Hepatocyte (in vitro differentiated cells): ENCODE results near the gene ARFRP1. TPM values are rescaled to one million over a fixed set of nuclear protein-coding genes. Genes with fewer than 3 reads are reported as not detected.

Experiments used
- DNase-seq: peaks from one replicate; pipeline ENCODE4 v3.0.0-alpha.2; 2016; ENCODE audit warnings: low spot score
- H2AFZ ChIP-seq: fragments of 200-600 bp; sonication (generic); 2 replicates; pipeline ENCODE4 v1.6.0; 2016; ENCODE audit warnings: antibody characterized with exemption, mild to moderate bottlenecking
- H3K27ac ChIP-seq: fragments of 200-600 bp; sonication (generic); 2 replicates; pipeline ENCODE4 v1.5.1; 2016; ENCODE audit warnings: mild to moderate bottlenecking
- H3K27me3 ChIP-seq: fragments of 200-600 bp; sonication (generic); 2 replicates; pipeline ENCODE4 v1.6.1; 2016
- H3K36me3 ChIP-seq: fragments of 200-600 bp; sonication (generic); replicated peaks from 2 replicates; pipeline ENCODE4 v1.5.1; 2016; ENCODE audit warnings: low read depth; ENCODE audit not compliant: insufficient read depth
- H3K4me1 ChIP-seq: fragments of 200-600 bp; sonication (generic); 2 replicates; pipeline ENCODE4 v1.5.1; 2016; ENCODE audit warnings: mild to moderate bottlenecking, moderate library complexity; ENCODE audit not compliant: insufficient read depth
- H3K4me2 ChIP-seq: fragments of 200-600 bp; sonication (generic); 2 replicates; pipeline ENCODE4 v1.6.0; 2016
- H3K4me3 ChIP-seq: fragments of 200-600 bp; sonication (generic); 2 replicates; pipeline ENCODE4 v1.5.1; 2016; ENCODE audit warnings: mild to moderate bottlenecking
- H3K79me2 ChIP-seq: fragments of 200-600 bp; sonication (generic); 2 replicates; pipeline ENCODE4 v1.6.0; 2017; ENCODE audit warnings: mild to moderate bottlenecking
- H3K9me2 ChIP-seq: fragments of 200-600 bp; sonication (generic); replicated peaks from 2 replicates; pipeline ENCODE4 v1.6.0; 2017; ENCODE audit warnings: mild to moderate bottlenecking; ENCODE audit not compliant: insufficient read depth
- H3K9me3 ChIP-seq: fragments of 200-600 bp; sonication (generic); 2 replicates; pipeline ENCODE4 v1.5.1; 2016; ENCODE audit warnings: low read depth, mild to moderate bottlenecking
- H4K20me1 ChIP-seq: fragments of 200-600 bp; sonication (generic); 2 replicates; pipeline ENCODE4 v1.6.0; 2016; ENCODE audit warnings: mild to moderate bottlenecking; ENCODE audit not compliant: insufficient read depth, poor library complexity, severe bottlenecking
- CTCF ChIP-seq: fragments of 200-600 bp; sonication (generic); IDR thresholded peaks from 2 replicates; pipeline ENCODE4 v1.5.1; 2016; ENCODE audit warnings: antibody characterized with exemption, mild to moderate bottlenecking; ENCODE audit not compliant: poor library complexity
- EZH2 ChIP-seq: fragments of 200-600 bp; sonication (generic); IDR thresholded peaks from 2 replicates; pipeline ENCODE4 v1.6.1; 2016; ENCODE audit warnings: antibody characterized with exemption, mild to moderate bottlenecking, borderline replicate concordance
- EZH2phosphoT487 ChIP-seq: fragments of 200-600 bp; sonication (generic); IDR thresholded peaks from one replicate; pipeline ENCODE4 v1.6.1; 2018; ENCODE audit warnings: antibody characterized with exemption, mild to moderate bottlenecking, low read depth, moderate library complexity; ENCODE audit not compliant: unreplicated experiment, severe bottlenecking
- WGBS: methylation state at CpG from one replicate; pipeline ENCODE4 v1.1.6; 2016; ENCODE audit warnings: low lambda C conversion rate; ENCODE audit errors: missing lambda C conversion rate; 5-methylcytosine and 5-hydroxymethylcytosine counted together
- polyA plus RNA-seq: library from polyadenylated mRNA; unstranded; fragments of >200 nt; fragmentation: Nextera tagmentation; extraction: Ambion mirVana; gene quantifications from 2 replicates; pipeline ENCODE4 v1.2.1, GENCODE V29; 2016
- total RNA-seq: library from RNA; depleted of rRNA; stranded (reverse); fragments of >200 nt; gene quantifications from 2 replicates; pipeline ENCODE4 v1.2.3, GENCODE V29; 2014

The ARFRP1 gene
- total and polyA plus RNA-seq, 2 experiments from 2014 or later, result 31.5 to 38.0 TPM

- no peak for DNase-seq
- H2AFZ ChIP-seq, result no peak overlapping the region
These were observed 52.5 kb downstream of the ARFRP1 start for GRCh38 chr20:63655249-63655648.

GRCh38 chr20:63653974-63654668 is 53.7 kb downstream of the ARFRP1 start:
- H4K20me1 ChIP-seq, result peaks cover 11% of the 10 kb centered on the region
- no peaks in the 10 kb centered on the region for H3K9me3 ChIP-seq
- DNase-seq, result no peak
- no peak overlapping the region for H3K4me3 ChIP-seq
- peaks cover 5% of the 10 kb centered on the region for H3K79me2 ChIP-seq
- H3K9me2 ChIP-seq, result no peaks in the 10 kb centered on the region
- peak overlapping the region; percentile 93 for H3K4me2 ChIP-seq
- H3K4me1 ChIP-seq, result peaks cover 5% of the 10 kb centered on the region
- peak overlapping the region; percentile 26 for H2AFZ ChIP-seq
- H3K27me3 ChIP-seq, result peaks cover 3% of the 10 kb centered on the region
- H3K27ac ChIP-seq, result peak overlapping the region; percentile 83
- no peaks in the 10 kb centered on the region for H3K36me3 ChIP-seq
- 54% methylated on average over 14 of the region's 15 CpGs for WGBS
- TF ChIP-seq EZH2 (no peak), CTCF (no peak), EZH2phosphoT487 (no peak)

More at GRCh38 chr20:63655249-63655648, 52.5 kb downstream of the ARFRP1 start:
- Histone ChIP-seq H3K9me2 (no peaks in the 10 kb centered on the region), H3K27me3 (peaks cover 3% of the 10 kb centered on the region), H3K4me2 (no peak overlapping the region), H3K36me3 (no peaks in the 10 kb centered on the region), H3K9me3 (no peaks in the 10 kb centered on the region), H4K20me1 (peaks cover 11% of the 10 kb centered on the region), H3K4me3 (no peak overlapping the region), H3K4me1 (peaks cover 10% of the 10 kb centered on the region), H3K27ac (no peak overlapping the region), H3K79me2 (peaks cover 10% of the 10 kb centered on the region)
- no peak for TF ChIP-seq CTCF
- TF ChIP-seq EZH2phosphoT487, result no peak
- TF ChIP-seq EZH2, result no peak
- WGBS, result 64% methylated on average over 4 of the region's 4 CpGs

GRCh38 chr20:63653041-63653973 is 54.5 kb downstream of the ARFRP1 start, which contains the start of gene STMN3:
Gene STMN3 (minus strand): TSS chr20:63653424. CDS start chr20:63653345, 79 bp downstream.
- TF ChIP-seq EZH2phosphoT487 (no peak), EZH2 (no peak), CTCF (no peak)
- H3K79me2 ChIP-seq, result peaks cover 5% of the 10 kb centered on the region
- H2AFZ ChIP-seq, result peak within 1 kb of the TSS; percentile 26
- peak within 1 kb of the TSS; percentile 83 for H3K27ac ChIP-seq
- peak within 1 kb of the TSS; percentile 93 for H3K4me2 ChIP-seq
- peak; percentile 95 for DNase-seq
- no peaks in the 10 kb centered on the region for H3K9me2 ChIP-seq
- H3K9me3 ChIP-seq, result no peaks in the 10 kb centered on the region
- WGBS, result 2% methylated on average over 48 of the region's 73 CpGs
- no peaks in the 10 kb centered on the region for H3K36me3 ChIP-seq
- peaks cover 3% of the 10 kb centered on the region for H3K27me3 ChIP-seq
- H3K4me3 ChIP-seq, result peak within 1 kb of the TSS; percentile 68
- peaks cover 11% of the 10 kb centered on the region for H4K20me1 ChIP-seq
- H3K4me1 ChIP-seq, result peaks cover 3% of the 10 kb centered on the region
